Fibroblast of lung (primary cell): ENCODE results near the gene DUSP7. TPM values are rescaled to one million over a fixed set of nuclear protein-coding genes. Genes with fewer than 3 reads are reported as not detected.

ENCODE experiments used
- DNase-seq, 2 donors: peaks; one replicate each; pipeline versions ENCODE4 v3.0.0 to v3.0.0-alpha.2; 2010; ENCODE audit warnings: low read depth in 2 of 2
- H2AFZ ChIP-seq: 2 replicates; pipeline ENCODE4 v1.5.1; 2012; ENCODE audit warnings: low read length, control low read depth, inconsistent platforms
- H3K27ac ChIP-seq: 2 replicates; pipeline ENCODE4 v1.5.1; 2011; ENCODE audit warnings: low read length, control low read depth; ENCODE audit not compliant: insufficient read depth
- H3K27me3 ChIP-seq: 2 replicates; pipeline ENCODE4 v1.5.1; 2011; ENCODE audit warnings: mild to moderate bottlenecking, low read length; ENCODE audit not compliant: control insufficient read depth, insufficient read depth
- H3K36me3 ChIP-seq: 2 replicates; pipeline ENCODE4 v1.5.1; 2011; ENCODE audit warnings: low read length; ENCODE audit not compliant: control insufficient read depth, insufficient read depth
- H3K4me1 ChIP-seq: 2 replicates; pipeline ENCODE4 v1.5.1; 2011; ENCODE audit warnings: low read length; ENCODE audit not compliant: control insufficient read depth, insufficient read depth; ENCODE audit errors: extremely low read depth
- H3K4me2 ChIP-seq: 2 replicates; pipeline ENCODE4 v1.5.1; 2011; ENCODE audit warnings: low read length, control low read depth; ENCODE audit not compliant: insufficient read depth; ENCODE audit errors: extremely low read depth
- H3K4me3 ChIP-seq, 4 experiments: fragments of 200-600 bp in 1 of 4; sonication (generic) in 1 of 4; replicated peaks in 1 of 4; 2 replicates each; pipeline ENCODE4 v1.5.1; 2011 to 2016; ENCODE audit warnings: low read length in 4 of 4, low read depth in 3 of 4, mild to moderate bottlenecking in 3 of 4, control low read depth in 2 of 4, inconsistent platforms in 1 of 4, mixed read lengths in 1 of 4; ENCODE audit not compliant: insufficient read depth in 1 of 4; ENCODE audit errors: control extremely low read depth in 1 of 4
- H3K79me2 ChIP-seq: 2 replicates; pipeline ENCODE4 v1.5.1; 2012; ENCODE audit warnings: mild to moderate bottlenecking, low read length, inconsistent platforms; ENCODE audit not compliant: control insufficient read depth, insufficient read depth
- H3K9ac ChIP-seq: 2 replicates; pipeline ENCODE4 v1.5.1; 2011; ENCODE audit warnings: mild to moderate bottlenecking, low read length, control low read depth; ENCODE audit not compliant: insufficient read depth
- H3K9me3 ChIP-seq: 2 replicates; pipeline ENCODE4 v1.5.1; 2012; ENCODE audit warnings: low read depth, low read length; ENCODE audit not compliant: control insufficient read depth, insufficient read depth
- H4K20me1 ChIP-seq: 2 replicates; pipeline ENCODE4 v1.5.1; 2011; ENCODE audit warnings: low read length; ENCODE audit not compliant: control insufficient read depth, insufficient read depth; ENCODE audit errors: extremely low read depth
- CTCF ChIP-seq, 2 donors: IDR thresholded peaks in 1 of 2; conservative IDR thresholded peaks in 1 of 2; 1 replicate in 1 of 2; 2 replicates in 1 of 2; pipeline ENCODE4 v1.5.1; 2011 to 2012; ENCODE audit warnings: low read length in 2 of 2, control low read depth in 1 of 2, inconsistent platforms in 1 of 2, low read depth in 1 of 2, mild to moderate bottlenecking in 1 of 2
- EZH2 ChIP-seq: IDR thresholded peaks from 2 replicates; pipeline ENCODE4 v1.5.1; 2012; ENCODE audit warnings: low read length, control low read depth, mild to moderate bottlenecking; ENCODE audit errors: missing control alignments
- polyA minus RNA-seq: library from RNA; depleted of rRNA, polyadenylated mRNA; stranded (reverse); fragments of >200 nt; gene quantifications from 2 replicates; pipeline ENCODE4 v1.2.3, GENCODE V29; 2011; ENCODE audit warnings: low replicate concordance
- polyA plus RNA-seq, 2 donors: library from polyadenylated mRNA; depleted of rRNA in 1 of 2; stranded (reverse) in 1 of 2; unstranded in 1 of 2; fragments of >200 nt; gene quantifications; 2 replicates each; pipeline ENCODE4 v1.2.1, GENCODE V29; 2011 to 2012; ENCODE audit warnings: missing spikeins in 1 of 2
- total RNA-seq: library from RNA; depleted of rRNA; stranded (reverse); fragments of >200 nt; gene quantifications from 2 replicates; pipeline ENCODE4 v1.2.1, GENCODE V29; 2014

Gene DUSP7, protein sequence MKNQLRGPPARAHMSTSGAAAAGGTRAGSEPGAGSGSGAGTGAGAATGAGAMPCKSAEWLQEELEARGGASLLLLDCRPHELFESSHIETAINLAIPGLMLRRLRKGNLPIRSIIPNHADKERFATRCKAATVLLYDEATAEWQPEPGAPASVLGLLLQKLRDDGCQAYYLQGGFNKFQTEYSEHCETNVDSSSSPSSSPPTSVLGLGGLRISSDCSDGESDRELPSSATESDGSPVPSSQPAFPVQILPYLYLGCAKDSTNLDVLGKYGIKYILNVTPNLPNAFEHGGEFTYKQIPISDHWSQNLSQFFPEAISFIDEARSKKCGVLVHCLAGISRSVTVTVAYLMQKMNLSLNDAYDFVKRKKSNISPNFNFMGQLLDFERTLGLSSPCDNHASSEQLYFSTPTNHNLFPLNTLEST
- 5.4 and 5.6 TPM in 2 replicates for total RNA-seq
- polyA plus RNA-seq, result 23.7 and 26.5 TPM in 2 replicates
- polyA plus RNA-seq (2012), result 15.2 and 16.3 TPM in 2 replicates
- 58.6 and 71.0 TPM in 2 replicates for polyA minus RNA-seq

GRCh38 chr3:52056521-52056967, at the start of gene DUSP7:
Gene DUSP7 (minus strand): TSS chr3:52056571. CDS start chr3:52056366, 205 bp downstream.
- Histone ChIP-seq H3K27ac (peak within 1 kb of the TSS; percentile 81), H3K4me2 (peak within 1 kb of the TSS; percentile 99), H3K4me1 (peaks cover 32% of the 10 kb centered on the region), H3K27me3 (no peaks in the 10 kb centered on the region), H3K9ac (peak within 1 kb of the TSS; percentile 70), H3K79me2 (peaks cover 37% of the 10 kb centered on the region), H3K36me3 (peaks cover 10% of the 10 kb centered on the region), H3K4me3 (peak within 1 kb of the TSS; percentile 55 to 97 (median 80)), H2AFZ (peak within 1 kb of the TSS; percentile 95), H4K20me1 (no peaks in the 10 kb centered on the region), H3K9me3 (no peaks in the 10 kb centered on the region)
- TF ChIP-seq CTCF (conservative IDR thresholded peaks at IDR 0.05 in 1 of 2, IDR thresholded peaks at IDR 0.05 in 1 of 2; ENCODE audit: low read depth in 1 of 2, low read length in 2 of 2) (no peak), EZH2 (no peak)
- DNase-seq, result peak; percentile 62 to 63

GRCh38 chr3:52104684-52105640, 48.6 kb upstream of the DUSP7 start:
- Histone ChIP-seq H3K27ac (no peak overlapping the region), H3K4me1 (peaks cover 5% of the 10 kb centered on the region), H3K27me3 (no peaks in the 10 kb centered on the region), H3K9me3 (no peaks in the 10 kb centered on the region), H3K4me3 (no peak overlapping the region), H3K36me3 (peaks cover 2% of the 10 kb centered on the region), H3K9ac (no peak overlapping the region), H2AFZ (no peak overlapping the region), H3K4me2 (no peak overlapping the region), H3K79me2 (no peaks in the 10 kb centered on the region), H4K20me1 (no peaks in the 10 kb centered on the region)
- no peak for DNase-seq
- TF ChIP-seq CTCF (conservative IDR thresholded peaks at IDR 0.05 in 1 of 2, IDR thresholded peaks at IDR 0.05 in 1 of 2; ENCODE audit: low read depth in 1 of 2, low read length in 2 of 2) (no peak), EZH2 (no peak)

DNA sequence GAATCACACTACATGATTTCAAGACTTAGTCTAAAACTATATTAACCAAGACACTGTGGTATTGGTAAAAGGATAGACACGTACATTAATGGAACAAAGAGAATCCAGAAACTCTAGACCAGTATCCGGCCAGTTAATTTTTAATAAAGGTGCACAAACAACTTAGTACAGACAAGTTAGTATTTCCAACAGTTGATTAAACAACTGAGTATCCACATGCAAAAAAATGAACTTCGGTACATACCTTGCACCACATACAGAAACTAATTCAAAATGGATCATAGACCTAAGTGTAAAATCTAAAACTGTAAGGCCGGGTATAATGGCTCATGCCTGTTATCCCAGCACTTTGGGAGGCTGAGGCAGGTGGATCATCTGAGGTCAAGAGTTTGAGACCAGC, 46.6 kb upstream of the DUSP7 start:
- H3K27ac ChIP-seq, result no peak overlapping the region
- no peak for TF ChIP-seq EZH2
- TF ChIP-seq CTCF (conservative IDR thresholded peaks at IDR 0.05 in 1 of 2, IDR thresholded peaks at IDR 0.05 in 1 of 2; ENCODE audit: low read depth in 1 of 2, low read length in 2 of 2), result no peak
- no peaks in the 10 kb centered on the region for H3K9me3 ChIP-seq
- H3K79me2 ChIP-seq, result no peaks in the 10 kb centered on the region
- H3K9ac ChIP-seq, result no peak overlapping the region
- peaks cover 2% of the 10 kb centered on the region for H3K36me3 ChIP-seq
- H3K4me3 ChIP-seq, result no peak overlapping the region
- no peak overlapping the region for H3K4me2 ChIP-seq
- no peaks in the 10 kb centered on the region for H3K27me3 ChIP-seq
- no peak for DNase-seq
- no peak overlapping the region for H2AFZ ChIP-seq
- no peaks in the 10 kb centered on the region for H4K20me1 ChIP-seq
- H3K4me1 ChIP-seq, result no peaks in the 10 kb centered on the region
